ENCODE results near the gene BAHCC1.

BAHCC1 gene

GRCh38 chr17:81365601-81366585 lies 29.4 kb upstream of the BAHCC1 start (continued):
- TF ChIP-seq ZNF26 (tag by site-specific recombination; IDR thresholded peaks at IDR 0.05) (no peak), ZBTB1 (tag by site-specific recombination; IDR thresholded peaks at IDR 0.05) (no peak), BCL6B (tag by site-specific recombination; IDR thresholded peaks at IDR 0.05) (no peak), ZNF214 (tag by site-specific recombination; IDR thresholded peaks at IDR 0.05; ENCODE audit: borderline replicate concordance) (no peak), ZFP41 (tag by site-specific recombination; IDR thresholded peaks at IDR 0.05; ENCODE audit: borderline replicate concordance) (no peak), PRDM10 (tag by site-specific recombination; IDR thresholded peaks at IDR 0.05) (no peak), ZNF843 (tag by site-specific recombination; IDR thresholded peaks at IDR 0.05) (peak; percentile 20; the same call in 1 of the 2 replicates), KLF7 (tag by site-specific recombination; IDR thresholded peaks at IDR 0.05; ENCODE audit: borderline replicate concordance) (no peak), ZNF621 (tag by site-specific recombination; IDR thresholded peaks at IDR 0.05) (no peak), ZNF792 (tag by site-specific recombination; IDR thresholded peaks at IDR 0.05) (no peak), ZNF341 (tag by site-specific recombination; IDR thresholded peaks at IDR 0.05; ENCODE audit: low read depth) (peak; percentile 98), ZBTB26 (tag by site-specific recombination; optimal IDR thresholded peaks at IDR 0.05) (peak; percentile 13), ZNF626 (tag by site-specific recombination; IDR thresholded peaks at IDR 0.05) (no peak), MYNN (tag by site-specific recombination; IDR thresholded peaks at IDR 0.05; ENCODE audit: borderline replicate concordance) (no peak), ELK4 (IDR thresholded peaks at IDR 0.05; ENCODE audit: borderline replicate concordance, low read depth, low read length) (no peak), HOXD13 (CRISPR knock-in tag; IDR thresholded peaks at IDR 0.05; ENCODE audit: borderline replicate concordance) (no peak), REPIN1 (tag by site-specific recombination; IDR thresholded peaks at IDR 0.05; ENCODE audit: low read depth) (no peak), ZNF18 (tag by site-specific recombination; IDR thresholded peaks at IDR 0.05) (peak; percentile 63; the same call in 1 of the 2 replicates), ATF2 (tag by site-specific recombination; IDR thresholded peaks at IDR 0.05; ENCODE audit: low read depth) (no peak), SP3 (tag by site-specific recombination; IDR thresholded peaks at IDR 0.05) (no peak), ZNF398 (tag by site-specific recombination; IDR thresholded peaks at IDR 0.05) (no peak), ZFHX2 (tag by site-specific recombination; conservative IDR thresholded peaks at IDR 0.05) (peak; percentile 70), ZNF623 (tag by site-specific recombination; IDR thresholded peaks at IDR 0.05) (no peak)

All from HEK293 (cell line).